Right atrium auricular region (tissue), 2 donors: ENCODE results near the gene ITGA1. TPM values are rescaled to one million over a fixed set of nuclear protein-coding genes. Genes with fewer than 3 reads are reported as not detected.

Source experiments
- DNase-seq: peaks from one replicate; pipeline ENCODE4 v3.0.0-alpha.2; 2019; ENCODE audit warnings: low spot score
- H3K27ac ChIP-seq, 2 donors: fragments of 200-600 bp; sonication (generic); 1 replicate in 1 of 2; 2 replicates in 1 of 2; pipeline ENCODE4 v1.5.1; 2016 to 2019
- H3K27me3 ChIP-seq, 2 donors: fragments of 200-600 bp; sonication (generic); one replicate each; pipeline versions ENCODE4 v1.5.1 to v1.6.0; 2017 to 2019
- H3K36me3 ChIP-seq: fragments of 200-600 bp; sonication (generic); one replicate; pipeline ENCODE4 v1.5.1; 2016
- H3K4me1 ChIP-seq, 2 donors: fragments of 200-600 bp; sonication (generic); one replicate each; pipeline versions ENCODE4 v1.5.1 to v1.6.0; 2017 to 2019
- H3K4me3 ChIP-seq, 2 donors: fragments of 200-600 bp; sonication (generic); 1 replicate in 1 of 2; 2 replicates in 1 of 2; pipeline ENCODE4 v1.5.1; 2017 to 2019; ENCODE audit warnings: mild to moderate bottlenecking in 1 of 2, moderate library complexity in 1 of 2
- H3K9me3 ChIP-seq, 2 donors: fragments of 200-600 bp; sonication (generic); one replicate each; pipeline ENCODE4 v1.5.1; 2019
- CTCF ChIP-seq, 2 donors: fragments of 200-600 bp; sonication (generic); IDR thresholded peaks; one replicate each; pipeline ENCODE4 v1.5.1; 2019; ENCODE audit warnings: antibody characterized with exemption in 2 of 2
- total RNA-seq, 2 donors: library from RNA; depleted of rRNA; stranded (reverse); fragments of >200 nt; gene quantifications; one replicate each; pipeline ENCODE4 v1.1.0, GENCODE V29; 2016

Gene ITGA1
- total RNA-seq, 2 donors from 2014 or later, result 13.2 to 26.8 TPM

- Histone ChIP-seq H3K4me3 (no peak overlapping the region), H3K27me3 (no peaks in the 10 kb centered on the region), H3K36me3 (no peaks in the 10 kb centered on the region), H3K9me3 (no peaks in the 10 kb centered on the region), H3K27ac (no peak overlapping the region), H3K4me1 (no peaks in the 10 kb centered on the region)
- no peak for DNase-seq
- no peak for TF ChIP-seq CTCF (IDR thresholded peaks at IDR 0.05)
These were observed 33.7 kb upstream of the ITGA1 start for GRCh38 chr5:52754051-52754450.

GRCh38 chr5:52757527-52757926 lies 30.2 kb upstream of the ITGA1 start:
- no peak for TF ChIP-seq CTCF (IDR thresholded peaks at IDR 0.05)
- no peak for DNase-seq
- Histone ChIP-seq H3K36me3 (no peaks in the 10 kb centered on the region), H3K4me1 (no peaks in the 10 kb centered on the region), H3K9me3 (no peaks in the 10 kb centered on the region), H3K27ac (peak overlapping the region in 1 of 2 donors; percentile 32), H3K27me3 (no peaks in the 10 kb centered on the region), H3K4me3 (no peak overlapping the region)

GRCh38 chr5:52758014-52758413 lies 29.7 kb upstream of the ITGA1 start:
- no peak for DNase-seq
- Histone ChIP-seq H3K27ac (peak overlapping the region in 1 of 2 donors; percentile 32), H3K36me3 (no peaks in the 10 kb centered on the region), H3K4me3 (no peak overlapping the region), H3K9me3 (no peaks in the 10 kb centered on the region), H3K27me3 (no peaks in the 10 kb centered on the region), H3K4me1 (no peaks in the 10 kb centered on the region)
- no peak for TF ChIP-seq CTCF (IDR thresholded peaks at IDR 0.05)

DNA sequence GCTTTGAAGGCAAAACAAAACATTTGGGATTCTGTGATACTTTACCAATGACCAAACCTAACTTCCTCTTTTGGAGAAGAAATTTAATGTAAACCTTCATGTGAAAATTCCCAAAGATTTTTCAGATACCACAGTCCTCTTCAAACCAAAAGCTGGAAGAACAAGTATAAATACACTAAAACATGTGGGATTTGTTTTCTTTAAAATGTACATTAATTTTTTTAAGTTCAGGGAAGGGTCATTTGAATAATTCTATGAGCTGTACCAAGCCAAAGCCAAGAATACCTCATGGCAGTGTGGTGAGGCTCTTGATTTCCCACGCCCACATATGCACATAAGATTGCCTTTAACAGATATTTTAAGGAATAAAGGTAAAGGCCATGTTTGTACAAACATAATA lies 28.4 kb upstream of the ITGA1 start:
- no peak for DNase-seq
- Histone ChIP-seq H3K27ac (no peak overlapping the region), H3K4me1 (no peaks in the 10 kb centered on the region), H3K27me3 (no peaks in the 10 kb centered on the region), H3K36me3 (no peaks in the 10 kb centered on the region), H3K9me3 (no peaks in the 10 kb centered on the region), H3K4me3 (no peak overlapping the region)
- TF ChIP-seq CTCF (IDR thresholded peaks at IDR 0.05), result no peak

DNA sequence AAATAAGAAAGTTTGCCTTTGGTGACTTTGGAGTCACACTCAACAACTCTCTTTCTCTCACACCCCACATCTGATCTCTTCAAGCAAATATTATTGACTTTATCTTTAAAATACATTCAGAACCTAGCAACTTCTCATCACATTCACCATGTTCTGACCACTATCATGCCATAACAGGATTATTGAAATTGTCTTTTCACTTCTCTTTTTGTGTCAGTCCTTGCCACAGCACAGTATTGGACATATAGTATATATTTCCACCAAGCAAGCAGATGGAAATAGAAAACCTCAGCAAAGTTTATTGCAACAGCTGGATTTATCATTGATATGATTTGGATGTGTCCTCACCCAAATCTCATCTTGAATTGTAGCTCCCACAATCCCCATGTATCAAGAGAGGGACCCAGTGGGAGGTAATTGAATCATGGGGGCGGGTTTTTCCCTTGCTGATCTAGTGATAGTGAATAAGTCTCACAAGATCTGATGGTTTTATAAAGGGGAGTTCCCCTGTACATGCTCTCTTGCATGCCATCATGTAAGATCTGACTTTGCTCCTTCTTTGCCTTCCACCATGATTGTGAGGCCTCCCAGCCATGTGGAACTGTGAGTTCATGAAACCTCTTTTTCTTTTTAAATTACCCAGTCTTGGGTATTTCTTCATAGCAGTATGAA lies 26.9 kb upstream of the ITGA1 start:
- Histone ChIP-seq H3K27ac (no peak overlapping the region), H3K27me3 (no peaks in the 10 kb centered on the region), H3K4me3 (no peak overlapping the region), H3K4me1 (no peaks in the 10 kb centered on the region), H3K9me3 (no peaks in the 10 kb centered on the region), H3K36me3 (no peaks in the 10 kb centered on the region)
- no peak for TF ChIP-seq CTCF (IDR thresholded peaks at IDR 0.05)
- DNase-seq, result no peak

- no peak overlapping the region for H3K4me3 ChIP-seq
These were observed 20.4 kb upstream of the ITGA1 start for GRCh38 chr5:52767217-52767743.

More at GRCh38 chr5:52767217-52767743, 20.4 kb upstream of the ITGA1 start:
- no peak for DNase-seq
- no peaks in the 10 kb centered on the region for H3K36me3 ChIP-seq
- no peaks in the 10 kb centered on the region for H3K27me3 ChIP-seq
- no peak for TF ChIP-seq CTCF (IDR thresholded peaks at IDR 0.05)
- H3K4me1 ChIP-seq, result no peaks in the 10 kb centered on the region
- H3K9me3 ChIP-seq, result no peaks in the 10 kb centered on the region
- no peak overlapping the region for H3K27ac ChIP-seq
